Esophagus muscularis mucosa (tissue), 4 donors: Measurements from ENCODE around the gene SIRT7.

Source experiments
- EP300 ChIP-seq: sonication (generic); formaldehyde crosslinking; IDR thresholded peaks from one replicate; pipeline ENCODE4 v1.6.1; 2017; ENCODE audit warnings: antibody characterized with exemption
- POLR2A ChIP-seq: fragments of 450-650 bp; IDR thresholded peaks from one replicate; pipeline ENCODE4 v1.6.1; 2017; ENCODE audit warnings: antibody characterized with exemption, moderate library complexity, mild to moderate bottlenecking, low read depth
- TF ChIP-seq, protein P1 (sequence below), 3 experiments: fragments of 200-600 bp in 2 of 3; fragments of 450-650 bp in 1 of 3; sonication (generic) in 2 of 3; IDR thresholded peaks; one replicate each; pipeline ENCODE4 v1.5.1; 2017 to 2019; ENCODE audit warnings: antibody characterized with exemption in 3 of 3, mild to moderate bottlenecking in 2 of 3, moderate library complexity in 1 of 3

DNA sequence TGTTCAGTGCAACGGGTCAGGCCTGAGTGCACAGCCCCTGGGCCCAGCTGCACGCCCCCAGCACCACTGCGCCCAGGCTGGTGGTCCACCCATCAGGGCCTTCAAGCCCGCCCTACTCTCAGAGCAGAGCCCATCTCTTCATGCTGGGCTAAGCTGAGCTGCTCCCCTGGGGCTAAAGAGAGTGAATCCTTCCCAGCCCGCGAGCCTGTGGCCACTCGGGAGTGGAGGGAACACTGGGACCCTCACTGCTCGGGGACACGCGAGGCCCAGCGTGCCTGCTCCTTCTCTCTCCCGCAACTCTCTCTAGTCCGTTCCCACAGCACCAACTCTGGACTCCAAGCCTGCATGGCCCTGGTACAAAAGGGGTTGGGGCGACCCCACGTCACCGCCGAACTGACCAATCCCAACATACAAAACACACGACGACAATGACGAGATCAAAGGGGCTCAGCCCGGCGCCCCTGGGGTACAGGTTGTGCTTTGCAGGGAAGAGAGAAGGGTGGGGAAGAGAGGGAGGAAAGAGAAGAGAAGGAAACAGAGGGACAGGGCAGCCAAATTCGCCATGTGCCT lies 4.1 kb upstream of the SIRT7 start:
- TF ChIP-seq, protein P1, sequence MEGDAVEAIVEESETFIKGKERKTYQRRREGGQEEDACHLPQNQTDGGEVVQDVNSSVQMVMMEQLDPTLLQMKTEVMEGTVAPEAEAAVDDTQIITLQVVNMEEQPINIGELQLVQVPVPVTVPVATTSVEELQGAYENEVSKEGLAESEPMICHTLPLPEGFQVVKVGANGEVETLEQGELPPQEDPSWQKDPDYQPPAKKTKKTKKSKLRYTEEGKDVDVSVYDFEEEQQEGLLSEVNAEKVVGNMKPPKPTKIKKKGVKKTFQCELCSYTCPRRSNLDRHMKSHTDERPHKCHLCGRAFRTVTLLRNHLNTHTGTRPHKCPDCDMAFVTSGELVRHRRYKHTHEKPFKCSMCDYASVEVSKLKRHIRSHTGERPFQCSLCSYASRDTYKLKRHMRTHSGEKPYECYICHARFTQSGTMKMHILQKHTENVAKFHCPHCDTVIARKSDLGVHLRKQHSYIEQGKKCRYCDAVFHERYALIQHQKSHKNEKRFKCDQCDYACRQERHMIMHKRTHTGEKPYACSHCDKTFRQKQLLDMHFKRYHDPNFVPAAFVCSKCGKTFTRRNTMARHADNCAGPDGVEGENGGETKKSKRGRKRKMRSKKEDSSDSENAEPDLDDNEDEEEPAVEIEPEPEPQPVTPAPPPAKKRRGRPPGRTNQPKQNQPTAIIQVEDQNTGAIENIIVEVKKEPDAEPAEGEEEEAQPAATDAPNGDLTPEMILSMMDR (IDR thresholded peaks at IDR 0.05): no peak
- TF ChIP-seq EP300 (no peak), POLR2A (no peak)
